GM20431 (cell line): ENCODE measurements around the gene ATP13A4.

ENCODE experiments used
- in situ Hi-C: fragments of 300-500 bp; cut with MseI, MboI; formaldehyde crosslinking; loops from one replicate; pipeline ENCODE4 v1.15.0; 2020; ENCODE audit warnings: low sequenced_read_pairs; ENCODE audit not compliant: unreplicated experiment

Gene ATP13A4, protein sequence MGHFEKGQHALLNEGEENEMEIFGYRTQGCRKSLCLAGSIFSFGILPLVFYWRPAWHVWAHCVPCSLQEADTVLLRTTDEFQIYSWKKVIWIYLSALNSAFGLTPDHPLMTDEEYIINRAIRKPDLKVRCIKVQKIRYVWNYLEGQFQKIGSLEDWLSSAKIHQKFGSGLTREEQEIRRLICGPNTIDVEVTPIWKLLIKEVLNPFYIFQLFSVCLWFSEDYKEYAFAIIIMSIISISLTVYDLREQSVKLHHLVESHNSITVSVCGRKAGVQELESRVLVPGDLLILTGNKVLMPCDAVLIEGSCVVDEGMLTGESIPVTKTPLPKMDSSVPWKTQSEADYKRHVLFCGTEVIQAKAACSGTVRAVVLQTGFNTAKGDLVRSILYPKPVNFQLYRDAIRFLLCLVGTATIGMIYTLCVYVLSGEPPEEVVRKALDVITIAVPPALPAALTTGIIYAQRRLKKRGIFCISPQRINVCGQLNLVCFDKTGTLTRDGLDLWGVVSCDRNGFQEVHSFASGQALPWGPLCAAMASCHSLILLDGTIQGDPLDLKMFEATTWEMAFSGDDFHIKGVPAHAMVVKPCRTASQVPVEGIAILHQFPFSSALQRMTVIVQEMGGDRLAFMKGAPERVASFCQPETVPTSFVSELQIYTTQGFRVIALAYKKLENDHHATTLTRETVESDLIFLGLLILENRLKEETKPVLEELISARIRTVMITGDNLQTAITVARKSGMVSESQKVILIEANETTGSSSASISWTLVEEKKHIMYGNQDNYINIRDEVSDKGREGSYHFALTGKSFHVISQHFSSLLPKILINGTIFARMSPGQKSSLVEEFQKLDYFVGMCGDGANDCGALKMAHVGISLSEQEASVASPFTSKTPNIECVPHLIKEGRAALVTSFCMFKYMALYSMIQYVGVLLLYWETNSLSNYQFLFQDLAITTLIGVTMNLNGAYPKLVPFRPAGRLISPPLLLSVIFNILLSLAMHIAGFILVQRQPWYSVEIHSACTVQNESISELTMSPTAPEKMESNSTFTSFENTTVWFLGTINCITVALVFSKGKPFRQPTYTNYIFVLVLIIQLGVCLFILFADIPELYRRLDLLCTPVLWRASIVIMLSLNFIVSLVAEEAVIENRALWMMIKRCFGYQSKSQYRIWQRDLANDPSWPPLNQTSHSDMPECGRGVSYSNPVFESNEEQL

DNA sequence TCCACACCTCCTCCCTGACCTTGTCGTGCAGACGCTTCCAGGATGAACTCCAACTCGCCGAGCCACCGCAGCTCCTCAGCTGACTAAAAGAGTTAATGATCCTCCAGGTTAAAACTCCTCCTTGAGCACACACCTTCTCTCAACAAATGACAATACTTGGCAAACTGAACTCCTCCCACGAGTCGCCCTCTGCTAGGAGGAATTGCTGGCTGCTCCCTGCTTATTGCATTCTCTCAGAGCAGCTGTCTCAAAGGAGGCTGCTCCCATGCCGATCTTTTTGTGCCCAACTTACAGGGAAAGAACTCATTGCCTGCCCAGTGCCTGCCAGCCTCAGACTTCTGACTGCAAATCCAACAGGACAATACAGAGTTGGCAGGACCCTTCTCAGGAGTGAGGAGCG, at the start of gene ATP13A4:
TSS of gene ATP13A4 (minus strand) at position 85 of the 400 bp plus-strand sequence. CDS start 96 bp downstream, outside the sequence.
- in situ Hi-C loops = loop anchor here (25.0 kb wide), 2 partner anchors 768 to 993 kb away; no protein-coding TSS in a partner anchor

DNA sequence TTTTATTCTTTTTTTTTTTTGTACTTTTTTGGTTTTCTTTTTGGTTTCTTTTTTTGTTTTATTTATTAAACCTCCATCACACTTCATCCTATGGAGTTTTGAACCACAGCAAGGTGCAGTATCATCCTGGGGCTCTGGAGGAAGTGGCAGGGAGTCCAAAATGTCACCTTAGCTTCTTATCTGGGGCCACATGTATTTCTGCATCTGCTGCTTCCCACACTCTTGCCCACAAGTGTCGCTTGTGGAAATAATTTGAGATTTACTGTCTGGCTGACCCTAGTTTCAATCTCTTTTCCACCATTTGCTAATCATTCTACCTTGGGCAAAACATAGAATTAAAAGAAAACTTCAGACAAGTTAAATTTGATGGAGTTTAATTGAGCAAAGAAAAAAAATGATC, 44.7 kb upstream of the ATP13A4 start:
- in situ Hi-C loops = no loop called here

DNA sequence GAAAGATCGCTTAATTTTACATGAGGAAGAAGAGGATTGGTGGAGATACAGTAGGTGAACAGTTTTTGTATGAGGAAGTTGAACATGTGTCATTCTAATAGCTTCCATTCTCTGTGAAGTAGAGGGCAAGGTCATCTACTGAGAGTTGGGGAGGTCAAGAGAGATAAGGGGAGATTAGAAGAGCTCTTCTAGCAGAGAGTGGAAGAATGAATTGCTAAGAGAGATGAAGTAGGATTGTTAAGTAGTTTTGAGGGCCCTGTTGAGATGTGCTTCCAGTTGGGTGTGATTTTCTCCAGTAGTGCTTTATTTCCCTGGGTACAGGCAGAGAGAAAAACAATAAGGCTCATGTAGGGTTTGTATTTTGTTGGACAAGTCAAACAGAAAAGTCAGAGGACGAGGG, 43.5 kb upstream of the ATP13A4 start:
- in situ Hi-C loops = no loop called here

DNA sequence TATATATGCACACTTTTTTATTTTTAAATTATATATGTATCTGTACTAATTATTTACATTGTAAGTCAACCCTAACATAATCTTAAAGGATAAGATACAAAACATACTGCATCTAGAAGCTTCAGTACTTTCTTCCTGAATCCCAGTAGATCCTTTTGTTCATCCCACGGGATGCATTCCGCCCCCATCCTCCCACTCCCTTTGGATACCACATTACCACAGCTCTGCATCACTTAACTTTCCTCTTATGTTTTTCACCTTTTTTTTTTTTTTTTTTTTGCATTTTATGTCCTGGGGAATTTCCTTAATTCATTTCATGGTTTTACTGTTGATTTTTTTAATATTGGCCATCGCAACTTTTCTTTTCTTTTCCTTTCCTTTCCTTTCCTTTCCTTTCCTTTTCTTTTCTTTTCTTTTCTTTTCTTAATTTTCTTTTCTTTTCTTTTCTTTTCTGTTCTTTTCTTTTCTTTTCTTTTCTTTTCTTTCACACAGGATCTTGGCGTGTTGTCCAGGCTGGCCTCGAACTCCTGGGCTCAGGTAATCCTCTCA, 41.3 kb upstream of the ATP13A4 start:
- in situ Hi-C loops = no loop called here

DNA sequence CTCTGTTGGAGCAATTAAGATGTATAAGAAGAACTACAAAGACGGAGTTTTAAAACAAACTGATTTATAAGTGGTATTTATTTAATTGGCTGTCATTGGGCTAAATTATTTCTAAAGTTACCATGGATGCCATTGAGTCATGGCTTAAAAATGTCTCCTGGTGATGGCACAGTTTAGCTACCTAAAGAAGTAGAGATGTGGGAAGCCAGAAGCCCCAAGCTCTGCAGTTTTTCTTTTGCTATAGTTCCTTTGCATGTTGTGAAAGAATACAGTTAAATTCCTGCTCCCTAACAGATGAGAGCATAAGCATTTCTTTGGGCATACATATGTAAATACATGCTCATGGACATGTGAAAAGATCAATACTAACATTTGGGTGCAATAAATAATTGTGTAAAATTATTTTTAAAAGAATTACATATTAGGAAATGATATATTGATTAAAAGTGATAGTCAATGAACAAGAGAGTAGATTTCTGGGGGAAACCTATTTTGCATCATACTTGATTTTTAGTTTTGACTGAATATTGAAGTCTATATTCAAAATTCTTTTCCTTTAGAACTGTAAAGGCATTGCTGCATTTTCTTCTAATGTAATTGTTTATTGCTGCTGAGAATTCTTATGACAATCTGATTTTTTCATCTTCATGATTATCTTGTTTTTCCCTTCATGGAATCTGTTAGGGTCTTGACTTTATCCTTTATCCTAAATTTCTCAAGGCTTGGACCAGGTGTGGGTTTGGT, 40.4 kb upstream of the ATP13A4 start:
- in situ Hi-C loops = no loop called here

DNA sequence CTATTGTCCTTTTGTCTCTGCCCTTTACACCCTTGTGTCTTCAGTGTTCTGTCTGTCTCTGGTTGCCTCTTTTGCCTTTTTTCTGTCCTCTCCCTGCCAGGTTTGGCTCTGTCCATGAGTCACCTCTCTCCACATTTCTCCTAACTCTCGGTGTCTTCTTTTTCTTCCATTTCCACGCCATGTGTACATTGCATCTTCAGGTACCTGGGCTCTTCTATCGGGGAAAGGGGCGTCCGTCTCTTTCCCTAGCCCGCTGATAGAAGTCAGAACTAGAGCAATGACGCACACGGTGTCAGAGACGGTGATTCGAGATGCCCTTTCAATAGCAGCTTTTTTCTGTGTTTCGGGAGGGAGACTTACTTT, 39.0 kb upstream of the ATP13A4 start:
- in situ Hi-C loops = no loop called here

DNA sequence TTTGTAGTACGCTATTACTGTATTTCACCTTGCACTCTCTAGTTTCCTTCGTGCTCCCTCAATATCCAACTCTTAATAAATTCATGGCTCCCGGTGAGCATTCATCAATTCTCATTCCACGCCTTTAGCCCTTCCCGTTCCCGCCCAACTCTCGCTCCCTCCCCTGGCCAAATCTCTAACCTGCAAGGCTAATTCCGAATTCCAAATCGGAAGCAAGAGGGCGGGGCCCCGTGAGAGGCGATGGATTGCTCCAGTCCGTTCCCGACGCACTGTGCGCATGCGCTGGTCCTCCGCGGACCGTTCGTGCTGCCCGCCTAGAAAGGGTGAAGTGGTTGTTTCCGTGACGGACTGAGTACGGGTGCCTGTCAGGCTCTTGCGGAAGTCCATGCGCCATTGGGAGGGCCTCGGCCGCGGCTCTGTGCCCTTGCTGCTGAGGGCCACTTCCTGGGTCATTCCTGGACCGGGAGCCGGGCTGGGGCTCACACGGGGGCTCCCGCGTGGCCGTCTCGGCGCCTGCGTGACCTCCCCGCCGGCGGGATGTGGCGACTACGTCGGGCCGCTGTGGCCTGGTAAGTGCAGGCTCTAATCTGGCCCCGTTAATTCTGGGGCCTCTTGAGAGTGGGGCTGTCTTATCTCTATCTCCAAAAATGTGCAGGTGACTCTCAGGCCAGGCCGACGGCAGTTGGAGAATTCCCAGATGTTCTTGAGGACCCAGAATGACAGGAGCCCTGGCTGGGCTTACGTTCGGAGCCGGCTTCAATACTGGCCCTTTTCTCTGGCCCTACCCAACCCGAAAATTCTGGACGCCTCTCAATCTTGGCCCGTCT, 38.4 kb upstream of the ATP13A4 start, which contains the start of gene OPA1:
TSS of gene OPA1 (plus strand) at position 368 of the 827 bp plus-strand sequence. CDS start at position 538, 170 bp downstream.
- in situ Hi-C loops = no loop called here

DNA sequence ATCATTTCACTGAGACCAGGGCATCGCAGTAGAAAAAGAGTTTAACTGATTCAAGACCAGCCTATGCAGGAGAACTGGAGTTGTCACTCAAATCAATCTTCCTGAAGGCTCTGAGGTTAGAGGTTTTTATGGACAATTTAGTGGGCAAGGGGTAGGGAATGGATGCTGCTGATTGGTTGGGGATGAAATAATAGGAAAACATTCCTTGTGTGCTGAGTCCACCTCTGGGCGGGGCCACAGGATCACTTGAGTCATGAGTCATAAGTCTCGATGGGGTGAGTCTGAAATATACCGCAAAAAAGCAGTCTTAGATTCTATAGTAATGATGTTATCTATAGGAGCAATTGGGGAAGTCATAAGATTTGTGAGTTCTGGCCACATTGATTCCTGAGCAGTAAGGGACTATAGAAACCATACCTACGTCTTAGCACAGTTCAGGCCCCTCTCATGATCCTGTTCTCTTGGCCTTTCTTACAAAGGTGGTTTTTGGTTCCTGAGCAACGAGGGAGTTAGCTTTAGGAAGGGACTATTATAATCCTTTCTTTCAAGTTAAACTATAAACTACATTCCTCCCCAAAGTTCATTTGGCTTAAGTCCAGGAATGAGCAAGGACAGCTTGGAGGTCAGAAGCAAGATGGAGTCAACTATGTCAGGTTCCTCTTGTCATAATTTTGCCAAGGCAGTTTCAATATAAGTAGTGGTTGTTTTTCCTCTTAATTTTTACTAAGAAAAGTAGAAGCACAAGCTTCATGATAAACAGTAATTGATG, 35.6 kb upstream of the ATP13A4 start:
- in situ Hi-C loops = no loop called here

DNA sequence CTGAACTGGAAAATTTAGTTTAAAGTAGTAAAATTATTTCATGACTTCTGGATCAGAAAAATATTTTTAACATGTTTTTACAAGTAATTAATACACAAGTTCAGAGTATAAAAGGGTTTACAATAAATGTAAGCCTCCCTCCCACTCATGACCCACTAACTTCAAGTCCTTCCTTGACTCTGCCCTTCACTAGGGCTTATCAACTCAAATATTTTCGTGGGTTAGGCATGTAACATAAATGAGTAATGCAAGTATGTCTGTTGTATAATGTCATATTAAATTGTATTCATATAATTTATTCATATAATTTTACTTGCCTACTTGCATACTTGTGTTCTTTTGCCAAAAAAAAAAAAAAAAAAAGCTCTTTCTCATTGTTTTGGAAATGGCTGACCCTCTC, 34.9 kb upstream of the ATP13A4 start:
- in situ Hi-C loops = no loop called here

DNA sequence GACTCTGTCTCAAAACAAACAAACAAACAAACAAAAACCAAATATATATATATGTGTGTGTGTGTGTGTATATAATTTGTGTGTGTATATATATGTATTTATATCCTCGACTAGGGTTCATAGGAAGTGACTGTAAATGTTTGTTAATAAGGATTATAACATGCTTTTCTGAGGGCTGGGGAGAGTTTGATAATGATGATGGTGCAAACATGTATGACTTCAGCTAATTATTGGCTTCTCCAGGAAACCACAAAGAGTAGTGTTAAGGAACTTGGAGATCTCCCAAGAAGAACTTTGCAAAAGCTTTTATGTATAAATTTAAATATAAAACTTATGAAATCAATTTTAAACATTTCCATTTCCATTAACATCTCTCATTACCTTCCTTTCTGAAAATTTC, 34.4 kb upstream of the ATP13A4 start:
- in situ Hi-C loops = no loop called here

DNA sequence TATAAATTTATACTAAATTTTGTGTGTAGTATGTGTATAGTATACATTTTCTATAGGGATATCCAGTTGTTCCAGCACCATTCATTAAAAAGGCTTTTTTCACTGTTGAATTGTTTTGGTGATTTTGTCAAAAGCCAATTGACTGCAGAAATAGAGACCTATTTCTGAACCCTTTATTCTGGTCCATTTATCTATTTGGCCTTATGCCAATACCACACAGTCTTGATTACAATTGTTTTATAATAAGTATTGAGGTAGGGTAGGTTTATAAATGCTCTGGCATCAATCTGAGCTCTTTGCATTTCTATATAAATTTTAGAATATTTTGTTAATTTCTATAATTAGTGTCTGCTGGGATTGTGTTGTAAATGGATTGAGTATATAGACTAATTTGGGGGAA, 31.8 kb upstream of the ATP13A4 start:
- in situ Hi-C loops = no loop called here

DNA sequence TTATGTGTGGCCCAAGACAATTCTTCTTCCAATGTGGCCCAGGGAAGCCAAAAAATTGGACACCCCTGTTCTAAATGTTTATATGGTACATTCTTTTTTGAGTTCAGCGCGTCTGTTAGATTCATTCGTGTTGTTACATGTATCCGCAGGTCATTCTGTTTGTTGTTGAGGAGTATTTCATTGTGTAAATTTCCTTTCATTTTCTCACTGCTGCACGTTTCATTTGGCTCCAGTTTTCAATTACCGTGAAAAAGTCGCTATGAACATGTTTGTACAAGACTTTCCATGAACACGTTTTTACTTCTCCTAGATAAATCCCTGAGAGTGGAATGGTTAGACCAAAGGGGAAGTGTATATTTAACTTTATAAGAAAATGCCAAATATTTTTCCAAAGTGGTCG, 30.8 kb upstream of the ATP13A4 start:
- in situ Hi-C loops = no loop called here

DNA sequence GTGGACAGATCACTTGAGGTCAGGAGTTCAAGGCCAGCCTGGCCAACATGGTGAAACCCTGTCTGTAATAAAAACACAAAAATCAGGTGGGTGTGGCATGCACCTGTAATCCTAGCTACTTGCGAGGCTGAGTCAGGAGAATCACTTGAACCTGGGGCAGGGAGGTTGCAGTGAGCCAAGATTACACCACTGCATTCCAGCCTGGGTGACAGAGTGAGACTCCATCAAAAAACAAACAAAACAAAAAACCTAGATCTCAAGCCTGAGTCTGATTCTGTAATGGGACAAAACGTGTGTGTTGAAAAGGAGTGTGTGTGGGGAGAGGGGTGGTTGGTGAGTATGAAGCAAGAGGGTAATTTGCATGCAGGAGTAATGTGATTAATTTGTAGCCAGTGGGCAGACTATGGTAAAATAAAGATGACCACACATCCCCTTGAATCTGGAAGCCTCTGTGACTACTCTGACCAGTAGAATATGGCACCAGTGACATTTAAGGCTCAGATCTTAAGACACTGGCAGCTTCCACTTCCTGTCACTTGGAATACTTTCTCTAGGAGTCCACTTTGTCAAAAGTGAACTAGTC, 19.9 kb upstream of the ATP13A4 start:
- in situ Hi-C loops = loop anchor here (25.0 kb wide), 2 partner anchors 787 to 1012 kb away; no protein-coding TSS in a partner anchor

DNA sequence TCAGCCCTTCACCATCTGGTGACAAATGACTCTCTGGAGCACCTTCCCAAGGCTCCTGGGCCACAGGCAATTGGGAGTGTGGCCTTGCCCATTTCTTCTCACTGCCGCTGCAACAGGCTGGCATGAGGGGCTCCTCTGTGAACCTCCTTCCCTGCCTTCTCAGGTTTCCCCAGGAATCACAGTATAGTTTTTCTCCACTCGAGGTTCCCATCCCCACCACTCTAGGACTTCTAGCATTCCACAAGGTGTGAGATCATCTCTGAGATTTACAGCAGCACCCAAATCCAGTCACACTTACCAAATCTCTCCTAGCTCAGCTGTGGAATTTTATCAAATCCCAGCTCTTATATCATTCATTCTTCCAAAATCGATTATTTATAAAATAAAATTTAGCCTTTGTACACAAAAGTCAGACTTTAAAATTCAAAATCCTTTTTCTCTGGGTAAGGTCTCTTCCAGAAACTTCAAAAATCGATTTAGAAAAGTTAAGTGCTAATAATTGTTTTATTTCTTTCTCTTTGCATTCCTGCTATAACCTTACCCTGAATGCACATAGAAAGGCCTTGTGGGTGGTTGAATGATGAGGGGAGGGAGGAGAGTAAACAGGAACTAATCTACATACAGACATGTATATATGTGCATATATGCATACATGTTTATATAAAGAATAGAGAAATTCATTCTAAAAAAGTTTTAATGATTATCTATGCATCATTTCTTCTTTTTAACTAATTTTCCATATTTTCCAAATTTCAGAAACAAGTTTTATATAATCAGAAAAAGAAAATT, 18.9 kb upstream of the ATP13A4 start:
- in situ Hi-C loops = loop anchor here (25.0 kb wide), 2 partner anchors 786 to 1011 kb away; no protein-coding TSS in a partner anchor

DNA sequence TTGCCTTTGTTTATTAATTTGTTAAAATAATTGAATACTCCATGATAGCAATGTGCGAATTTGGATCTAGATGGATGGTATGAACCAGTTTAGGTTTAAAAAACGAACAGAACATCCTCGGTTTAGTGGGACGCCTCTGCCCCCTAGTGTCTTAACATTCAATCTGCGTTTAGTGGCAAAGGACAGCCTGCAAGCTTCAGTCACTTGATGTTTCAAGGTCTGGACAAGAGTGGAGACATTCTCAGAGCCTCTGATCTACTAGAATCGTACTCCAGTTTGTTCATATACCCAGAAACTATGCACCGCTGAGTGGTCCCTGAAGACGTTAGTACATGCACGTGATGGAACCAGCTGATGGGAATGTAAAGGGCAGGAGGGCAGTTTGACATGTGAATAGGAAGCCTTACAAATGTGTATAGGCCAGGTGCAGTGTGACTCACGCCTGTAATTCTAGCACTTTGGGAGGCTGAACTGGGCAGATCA, 17.8 kb upstream of the ATP13A4 start:
- in situ Hi-C loops = loop anchor here (25.0 kb wide), 2 partner anchors 785 to 1010 kb away; no protein-coding TSS in a partner anchor

DNA sequence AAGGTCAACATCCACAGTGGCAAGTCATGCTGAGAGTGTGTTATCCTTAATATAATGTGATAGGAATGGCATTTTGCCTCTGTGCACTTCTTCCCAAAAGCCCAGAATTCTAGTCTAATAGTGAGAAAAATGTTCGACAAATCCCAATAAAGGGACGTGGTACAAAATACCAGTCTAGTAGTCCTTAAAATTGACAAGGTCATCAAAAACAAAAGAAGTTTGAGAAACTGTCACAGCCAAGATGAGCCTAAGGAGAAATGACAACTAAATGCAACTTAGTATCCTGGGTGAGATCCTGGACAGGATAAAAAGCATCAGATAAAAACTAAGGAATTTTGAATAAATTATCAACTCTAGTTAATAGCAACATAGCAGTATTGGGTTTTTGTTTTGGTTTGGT, 14.4 kb upstream of the ATP13A4 start:
- in situ Hi-C loops = loop anchor here (25.0 kb wide), 2 partner anchors 782 to 1007 kb away; no protein-coding TSS in a partner anchor
